Gastrocnemius medialis (tissue), 4 donors: ENCODE measurements around the gene LRRC71. TPM values are rescaled to one million over a fixed set of nuclear protein-coding genes. Genes with fewer than 3 reads are reported as not detected.

ENCODE experiments used
- ATAC-seq, 2 donors: fragments of 150-250 bp; one replicate each; pipeline ENCODE4 v1.9.1; 2016
- DNase-seq, 2 donors: peaks; one replicate each; pipeline ENCODE4 v3.0.0-alpha.2; 2019
- H3K27ac ChIP-seq, 4 donors: fragments of 200-600 bp; sonication (generic); 1 replicate in 1 of 4; 2 replicates in 3 of 4; pipeline ENCODE4 v1.5.1; 2016 to 2018; ENCODE audit warnings: mild to moderate bottlenecking in 2 of 4, moderate library complexity in 1 of 4
- H3K27me3 ChIP-seq, 3 donors: fragments of 200-600 bp; sonication (generic) in 2 of 3; 1 replicate in 1 of 3; 2 replicates in 2 of 3; pipeline versions ENCODE4 v1.5.1 to v1.6.0; 2016 to 2019; ENCODE audit warnings: mild to moderate bottlenecking in 1 of 3, moderate library complexity in 1 of 3
- H3K36me3 ChIP-seq, 2 donors: fragments of 200-600 bp; sonication (generic) in 1 of 2; one replicate each; pipeline ENCODE4 v1.5.1; 2017 to 2018
- H3K4me1 ChIP-seq, 2 donors: fragments of 200-600 bp; sonication (generic) in 1 of 2; one replicate each; pipeline ENCODE4 v1.5.1; 2016 to 2017; ENCODE audit warnings: mild to moderate bottlenecking in 2 of 2
- H3K4me3 ChIP-seq, 4 donors: fragments of 200-600 bp; sonication (generic) in 3 of 4; 1 replicate in 1 of 4; 2 replicates in 3 of 4; pipeline ENCODE4 v1.5.1; 2016 to 2019; ENCODE audit warnings: mild to moderate bottlenecking in 2 of 4
- H3K9me3 ChIP-seq, 3 donors: fragments of 200-600 bp; sonication (generic) in 2 of 3; 1 replicate in 1 of 3; 2 replicates in 2 of 3; pipeline ENCODE4 v1.5.1; 2016 to 2019
- POLR2A ChIP-seq, 2 donors: fragments of 450-650 bp; IDR thresholded peaks; one replicate each; pipeline ENCODE4 v1.6.1; 2017; ENCODE audit warnings: antibody characterized with exemption in 2 of 2, mild to moderate bottlenecking in 2 of 2, moderate library complexity in 2 of 2
- in situ Hi-C, 4 donors: fragments of 200-750 bp; cut with MboI; loops; one replicate each; pipeline versions ENCODE4 v1.15.0 to v1.8.0; 2017; ENCODE audit warnings: low sequenced_read_pairs in 4 of 4
- intact Hi-C: fragments of 100-400 bp; cut with DNase I; formaldehyde crosslinking; loops from one replicate; pipeline ENCODE4 v1.15.1; 2023; ENCODE audit warnings: low total_unique reads
- total RNA-seq, 4 donors: library from RNA; depleted of rRNA; stranded (reverse); fragments of >200 nt; gene quantifications; one replicate each; pipeline versions ENCODE4 v1.1.0 to v1.2.3, GENCODE V29; 2016
- TF ChIP-seq, protein P1 (sequence below), 5 experiments: fragments of 450-650 bp in 3 of 5; fragments of 200-600 bp in 2 of 5; sonication (generic) in 2 of 5; IDR thresholded peaks in 4 of 5; conservative IDR thresholded peaks in 1 of 5; 1 replicate in 4 of 5; 2 replicates in 1 of 5; pipeline ENCODE4 v1.5.1; 2016 to 2019; ENCODE audit warnings: antibody characterized with exemption in 5 of 5, mild to moderate bottlenecking in 3 of 5, moderate library complexity in 3 of 5

The LRRC71 gene
- total RNA-seq, 4 donors from 2014 or later = not detected

DNA sequence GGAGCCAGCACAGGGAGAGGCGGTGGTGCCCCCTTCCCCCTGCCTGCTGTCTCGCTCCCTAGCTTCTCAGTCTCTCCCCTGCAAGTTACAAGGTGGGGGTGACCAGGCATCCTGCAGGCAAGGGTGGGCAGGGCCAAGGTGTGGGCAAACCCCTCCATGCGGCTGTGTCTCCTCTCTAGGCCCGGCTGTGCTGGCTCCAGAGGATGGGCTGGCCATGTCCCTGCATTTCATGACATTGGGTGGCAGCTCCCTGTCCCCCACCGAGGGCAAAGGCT is 45.2 kb upstream of the LRRC71 start:
- H3K4me3 ChIP-seq = no peak overlapping the region
- intact Hi-C loops (no loop called here), in situ Hi-C loops (loop anchor here in 1 of 4 donors (25.0 kb wide), 1 partner anchor 188 kb away; the partner anchor contains the start of gene NES)
- no peaks in the 10 kb centered on the region for H3K36me3 ChIP-seq
- DNase-seq (no peak), ATAC-seq (no peak)
- TF ChIP-seq, protein P1, sequence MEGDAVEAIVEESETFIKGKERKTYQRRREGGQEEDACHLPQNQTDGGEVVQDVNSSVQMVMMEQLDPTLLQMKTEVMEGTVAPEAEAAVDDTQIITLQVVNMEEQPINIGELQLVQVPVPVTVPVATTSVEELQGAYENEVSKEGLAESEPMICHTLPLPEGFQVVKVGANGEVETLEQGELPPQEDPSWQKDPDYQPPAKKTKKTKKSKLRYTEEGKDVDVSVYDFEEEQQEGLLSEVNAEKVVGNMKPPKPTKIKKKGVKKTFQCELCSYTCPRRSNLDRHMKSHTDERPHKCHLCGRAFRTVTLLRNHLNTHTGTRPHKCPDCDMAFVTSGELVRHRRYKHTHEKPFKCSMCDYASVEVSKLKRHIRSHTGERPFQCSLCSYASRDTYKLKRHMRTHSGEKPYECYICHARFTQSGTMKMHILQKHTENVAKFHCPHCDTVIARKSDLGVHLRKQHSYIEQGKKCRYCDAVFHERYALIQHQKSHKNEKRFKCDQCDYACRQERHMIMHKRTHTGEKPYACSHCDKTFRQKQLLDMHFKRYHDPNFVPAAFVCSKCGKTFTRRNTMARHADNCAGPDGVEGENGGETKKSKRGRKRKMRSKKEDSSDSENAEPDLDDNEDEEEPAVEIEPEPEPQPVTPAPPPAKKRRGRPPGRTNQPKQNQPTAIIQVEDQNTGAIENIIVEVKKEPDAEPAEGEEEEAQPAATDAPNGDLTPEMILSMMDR (IDR thresholded peaks at IDR 0.05 in 4 of 5, conservative IDR thresholded peaks at IDR 0.05 in 1 of 5) = no peak
- TF ChIP-seq POLR2A (IDR thresholded peaks at IDR 0.05) = no peak
- H3K27ac ChIP-seq = no peak overlapping the region
- H3K27me3 ChIP-seq = no peaks in the 10 kb centered on the region
- H3K4me1 ChIP-seq = no peaks in the 10 kb centered on the region
- no peaks in the 10 kb centered on the region for H3K9me3 ChIP-seq

DNA sequence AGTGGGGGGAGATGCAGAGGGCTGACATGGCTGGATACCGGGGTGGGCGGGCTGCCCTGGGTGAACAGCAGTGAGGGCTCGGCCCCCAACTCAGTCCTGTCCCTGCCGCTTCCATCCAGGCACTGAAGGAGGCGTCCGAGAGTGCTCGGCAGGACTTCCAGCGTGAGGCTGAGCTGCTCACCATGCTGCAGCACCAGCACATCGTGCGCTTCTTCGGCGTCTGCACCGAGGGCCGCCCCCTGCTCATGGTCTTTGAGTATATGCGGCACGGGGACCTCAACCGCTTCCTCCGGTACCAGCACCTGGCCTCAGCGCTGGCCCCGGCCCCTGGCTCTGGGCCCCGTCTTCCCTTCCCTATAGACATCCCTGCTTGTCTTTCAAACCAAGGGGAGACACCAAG is 44.2 kb upstream of the LRRC71 start:
- no peak for ATAC-seq
- Histone ChIP-seq H3K27ac (no peak overlapping the region), H3K9me3 (no peaks in the 10 kb centered on the region), H3K27me3 (no peaks in the 10 kb centered on the region), H3K4me3 (no peak overlapping the region), H3K36me3 (no peaks in the 10 kb centered on the region), H3K4me1 (no peaks in the 10 kb centered on the region)
- no peak for DNase-seq
- intact Hi-C loops (no loop called here), in situ Hi-C loops (loop anchor here in 1 of 4 donors (25.0 kb wide), 1 partner anchor 189 kb away; the partner anchor contains the start of gene NES)
- TF ChIP-seq, protein P1 (IDR thresholded peaks at IDR 0.05 in 4 of 5, conservative IDR thresholded peaks at IDR 0.05 in 1 of 5) = no peak
- TF ChIP-seq POLR2A (IDR thresholded peaks at IDR 0.05) = no peak

DNA sequence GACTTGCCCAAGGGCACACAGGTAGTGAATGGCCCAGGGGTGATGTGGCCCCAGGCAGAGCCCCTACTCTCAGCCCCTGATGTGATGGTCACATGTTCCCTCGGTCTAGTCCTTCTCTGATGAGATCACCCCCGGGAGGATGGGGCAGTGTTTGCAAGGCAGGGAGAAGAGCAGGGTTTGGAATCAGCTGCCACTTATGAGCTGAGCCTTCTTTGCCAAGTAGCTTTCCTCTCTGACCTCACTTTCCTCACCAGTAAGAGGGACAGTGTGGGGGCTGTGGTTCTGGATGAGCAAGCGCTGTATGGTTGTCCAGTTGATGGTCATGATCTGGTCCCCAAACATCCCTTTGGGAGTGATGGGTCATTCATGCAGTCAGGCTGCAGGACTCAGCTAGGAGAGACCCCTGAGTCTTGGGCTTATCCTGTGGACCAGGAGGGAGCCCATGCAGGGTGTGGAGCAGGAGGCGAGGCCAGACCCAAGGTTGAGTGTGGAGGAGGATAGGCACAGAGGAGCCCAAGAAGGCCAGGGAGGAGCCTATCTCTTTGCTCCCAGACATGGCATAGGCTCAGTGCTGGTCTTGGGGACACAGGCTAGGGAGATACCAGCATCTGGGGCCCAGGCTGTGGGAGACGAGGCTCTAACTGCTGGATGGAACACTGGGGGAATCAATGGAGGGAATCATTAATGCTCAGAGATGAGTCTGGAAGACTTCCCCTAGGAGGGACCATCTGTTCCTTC is 42.8 kb upstream of the LRRC71 start:
- Histone ChIP-seq H3K27ac (no peak overlapping the region), H3K4me3 (no peak overlapping the region), H3K27me3 (peaks cover 0 to 4% (median 0%) of the 10 kb centered on the region in 3 donors), H3K4me1 (no peaks in the 10 kb centered on the region), H3K9me3 (no peaks in the 10 kb centered on the region), H3K36me3 (no peaks in the 10 kb centered on the region)
- intact Hi-C loops = no loop called here
- DNase-seq = no peak
- TF ChIP-seq, protein P1 (IDR thresholded peaks at IDR 0.05 in 4 of 5, conservative IDR thresholded peaks at IDR 0.05 in 1 of 5) = no peak
- no peak for TF ChIP-seq POLR2A (IDR thresholded peaks at IDR 0.05)
- ATAC-seq = no peak
- in situ Hi-C loops = loop anchor here in 1 of 4 donors (25.0 kb wide), 1 partner anchor 190 kb away; the partner anchor contains the start of gene NES

DNA sequence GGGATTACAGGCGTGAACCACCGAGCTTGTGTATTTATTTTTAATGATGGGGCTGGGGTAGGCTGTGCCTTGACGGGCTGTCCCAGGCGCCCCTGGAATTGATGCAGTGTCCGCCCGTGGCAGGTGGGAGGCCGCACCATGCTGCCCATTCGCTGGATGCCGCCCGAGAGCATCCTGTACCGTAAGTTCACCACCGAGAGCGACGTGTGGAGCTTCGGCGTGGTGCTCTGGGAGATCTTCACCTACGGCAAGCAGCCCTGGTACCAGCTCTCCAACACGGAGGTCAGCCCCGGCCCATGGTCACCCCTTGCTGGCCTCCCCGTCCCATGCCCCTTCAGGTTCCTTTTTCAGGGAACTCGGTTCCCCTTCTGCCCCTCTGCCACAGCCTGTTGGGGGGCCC is 40.6 kb upstream of the LRRC71 start:
- DNase-seq (no peak), ATAC-seq (no peak)
- H3K4me1 ChIP-seq = no peaks in the 10 kb centered on the region
- H3K4me3 ChIP-seq = no peak overlapping the region
- H3K9me3 ChIP-seq = no peaks in the 10 kb centered on the region
- peaks cover 0 to 6% (median 0%) of the 10 kb centered on the region in 3 donors for H3K27me3 ChIP-seq
- intact Hi-C loops (no loop called here), in situ Hi-C loops (loop anchor here in 2 of 4 donors (10.0 to 25.0 kb wide), 2 partner anchors 165 to 193 kb away; partner anchors contain the start of gene NES (in 1 of the 2))
- no peak for TF ChIP-seq POLR2A (IDR thresholded peaks at IDR 0.05)
- TF ChIP-seq, protein P1 (IDR thresholded peaks at IDR 0.05 in 4 of 5, conservative IDR thresholded peaks at IDR 0.05 in 1 of 5) = no peak
- no peak overlapping the region for H3K27ac ChIP-seq
- no peaks in the 10 kb centered on the region for H3K36me3 ChIP-seq
